Pancreas (tissue), 10 donors: Measurements from ENCODE around the gene KIZ. TPM values are rescaled to one million over a fixed set of nuclear protein-coding genes. Genes with fewer than 3 reads are reported as not detected.

ENCODE experiments used
- ATAC-seq, 4 donors: fragments of 200-7000 bp; cut with Tn5 transposase; one replicate each; pipeline versions ENCODE4 v1.8.0 to v1.9.1; 2020; ENCODE audit warnings: mild to moderate bottlenecking in 4 of 4, moderate library complexity in 4 of 4
- DNase-seq, 6 donors: peaks; one replicate each; pipeline ENCODE4 v3.0.0-alpha.2; 2020
- FAIRE-seq: peaks from 2 replicates; lab custom pipeline; 2012; peaks lifted over from hg19 to GRCh38; lab: Jason Lieb, UNC
- H3K27ac ChIP-seq, 4 donors: fragments of 200-600 bp; sonication (generic); 1 replicate in 3 of 4; 2 replicates in 1 of 4; pipeline versions ENCODE4 v1.5.0 to v1.8.0; 2020
- H3K27me3 ChIP-seq, 4 donors: fragments of 200-600 bp; one replicate each; pipeline ENCODE4 v1.8.0; 2021
- H3K36me3 ChIP-seq, 3 donors: fragments of 200-600 bp; sonication (generic) in 1 of 3; one replicate each; pipeline versions ENCODE4 v1.5.0 to v1.8.0; 2020 to 2021
- H3K4me1 ChIP-seq, 3 donors: fragments of 200-600 bp; one replicate each; pipeline ENCODE4 v1.8.0; 2021
- H3K4me3 ChIP-seq, 4 donors: fragments of 200-600 bp; sonication (generic) in 2 of 4; one replicate each; pipeline versions ENCODE4 v1.5.0 to v1.8.0; 2020 to 2021
- H3K9me3 ChIP-seq, 4 donors: fragments of 200-600 bp; one replicate each; pipeline ENCODE4 v1.8.0; 2021
- whole genome bisulfite sequencing, 2 donors: extraction: QIAGEN DNeasy Blood & Tissue Kit; methylation state at CpG; one replicate each; pipeline ENCODE4 v1.1.7; 2013; 5-methylcytosine and 5-hydroxymethylcytosine counted together
- intact Hi-C, 3 donors: fragments of 100-400 bp; cut with DNase I; formaldehyde crosslinking; loops; one replicate each; pipeline versions ENCODE4 v1.11.1 to v1.14.2; 2022
- polyA plus RNA-seq, 2 donors: library from polyadenylated mRNA; stranded (reverse); fragments of 200-250 nt; gene quantifications; one replicate each; pipeline ENCODE4 v1.2.3, GENCODE V29; 2013
- total RNA-seq, 6 donors: library from RNA; stranded (reverse); fragmentation: NEBNext Ultra II Directional in 4 of 6; extraction: Animal tissue kit (Norgen Biotek cat#: 25700) in 4 of 6; gene quantifications; one replicate each; pipeline versions ENCODE4 v1.2.1 to v1.2.4, GENCODE V29; 2021 to 2023
- TF ChIP-seq, protein P1 (sequence below), 4 donors: fragments of 200-600 bp; sonication (generic) in 3 of 4; IDR thresholded peaks; one replicate each; pipeline versions ENCODE4 v1.5.0 to v1.8.0; 2021; ENCODE audit warnings: antibody characterized with exemption in 4 of 4
- donor health status: healthy with polysubstance abuse.
- donor health status: DM: no; HTN: no; CAD: no; lungs with moderate emphysema.
- donor health status: DM: no; HTN: no; CAD: no.
- donor health status: control.
- donor health status: control.
- donor health status: Bipolar disorder and iron deficiency.
- donor health status: DM: yes; HTN: yes; CAD: no.
- donor health status: DM: no; HTN: no; CAD: no.
- donor health status: DM: no; HTN: no; CAD: no.
- donor health status: DM: yes; HTN: yes; CAD: no.

The KIZ gene, protein sequence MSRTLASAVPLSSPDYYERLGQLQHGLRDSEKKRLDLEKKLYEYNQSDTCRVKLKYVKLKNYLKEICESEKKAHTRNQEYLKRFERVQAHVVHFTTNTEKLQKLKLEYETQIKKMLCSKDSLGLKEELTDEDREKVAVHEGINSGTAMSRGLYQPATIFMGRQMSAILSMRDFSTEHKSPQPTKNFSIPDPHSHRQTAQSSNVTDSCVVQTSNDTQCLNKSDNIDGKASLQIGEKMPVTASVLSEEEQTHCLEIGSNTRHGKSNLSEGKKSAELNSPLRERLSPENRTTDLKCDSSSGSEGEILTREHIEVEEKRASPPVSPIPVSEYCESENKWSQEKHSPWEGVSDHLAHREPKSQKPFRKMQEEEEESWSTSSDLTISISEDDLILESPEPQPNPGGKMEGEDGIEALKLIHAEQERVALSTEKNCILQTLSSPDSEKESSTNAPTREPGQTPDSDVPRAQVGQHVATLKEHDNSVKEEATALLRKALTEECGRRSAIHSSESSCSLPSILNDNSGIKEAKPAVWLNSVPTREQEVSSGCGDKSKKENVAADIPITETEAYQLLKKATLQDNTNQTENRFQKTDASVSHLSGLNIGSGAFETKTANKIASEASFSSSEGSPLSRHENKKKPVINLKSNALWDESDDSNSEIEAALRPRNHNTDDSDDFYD
- total RNA-seq, result 10 to 100 TPM in 5 of 6 donors, 1 to 10 TPM in 1; 8.5 to 28.7 (median 22.8) TPM
- 10 to 100 TPM; 16.1 to 16.8 TPM for polyA plus RNA-seq

DNA sequence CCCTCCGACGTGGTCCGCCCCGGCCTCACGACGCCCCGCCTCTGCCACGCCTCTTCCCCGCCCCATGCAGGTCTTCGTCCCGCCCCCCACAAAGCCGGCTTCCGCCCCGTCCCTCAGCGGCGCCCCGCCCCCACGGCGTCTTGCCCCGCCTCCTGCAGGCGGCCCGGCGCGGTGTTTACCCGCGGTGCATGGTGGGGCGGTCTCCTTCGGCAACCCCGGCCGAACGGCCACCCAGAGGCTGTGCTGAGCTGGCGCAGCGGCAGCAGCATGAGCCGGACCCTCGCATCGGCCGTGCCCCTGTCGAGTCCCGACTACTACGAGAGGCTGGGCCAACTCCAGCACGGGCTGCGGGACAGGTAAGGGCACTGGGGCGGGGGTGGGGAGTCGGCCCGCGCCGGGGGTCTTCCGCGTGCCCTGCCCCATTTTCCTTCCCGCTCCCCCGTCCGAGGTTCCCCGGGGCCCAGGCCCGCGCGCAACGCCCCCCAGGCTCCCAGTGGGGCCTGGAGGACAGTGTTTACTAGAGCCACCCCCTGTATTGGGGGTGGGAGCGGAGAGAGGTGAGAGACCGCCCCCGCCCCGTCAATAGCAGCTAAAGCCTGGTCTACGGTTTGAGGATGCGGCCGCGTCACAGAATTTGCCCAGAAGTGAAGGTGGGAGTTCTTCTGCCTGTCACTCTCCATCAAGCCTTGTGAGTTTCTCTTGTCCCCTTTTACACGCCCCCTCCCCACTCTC, at the start of gene KIZ:
Gene KIZ, plus strand, starts transcription at position 234 of the 732 bp plus-strand sequence. Its CDS starts 34 bp downstream, at position 268.
- Histone ChIP-seq H3K4me1 (peaks cover 0 to 10% (median 7%) of the 10 kb centered on the region in 3 donors), H3K9me3 (no peaks in the 10 kb centered on the region), H3K4me3 (peak within 1 kb of the TSS; percentile 91 to 98 (median 95)), H3K27ac (peak within 1 kb of the TSS; percentile 42 to 77 (median 65)), H3K36me3 (no peaks in the 10 kb centered on the region), H3K27me3 (no peaks in the 10 kb centered on the region)
- intact Hi-C loops, result no loop called here
- FAIRE-seq (no peak), DNase-seq (peak; percentile 96 to 100 (median 98)), ATAC-seq (peak; percentile 97 to 99 (median 98))
- TF ChIP-seq, protein P1, sequence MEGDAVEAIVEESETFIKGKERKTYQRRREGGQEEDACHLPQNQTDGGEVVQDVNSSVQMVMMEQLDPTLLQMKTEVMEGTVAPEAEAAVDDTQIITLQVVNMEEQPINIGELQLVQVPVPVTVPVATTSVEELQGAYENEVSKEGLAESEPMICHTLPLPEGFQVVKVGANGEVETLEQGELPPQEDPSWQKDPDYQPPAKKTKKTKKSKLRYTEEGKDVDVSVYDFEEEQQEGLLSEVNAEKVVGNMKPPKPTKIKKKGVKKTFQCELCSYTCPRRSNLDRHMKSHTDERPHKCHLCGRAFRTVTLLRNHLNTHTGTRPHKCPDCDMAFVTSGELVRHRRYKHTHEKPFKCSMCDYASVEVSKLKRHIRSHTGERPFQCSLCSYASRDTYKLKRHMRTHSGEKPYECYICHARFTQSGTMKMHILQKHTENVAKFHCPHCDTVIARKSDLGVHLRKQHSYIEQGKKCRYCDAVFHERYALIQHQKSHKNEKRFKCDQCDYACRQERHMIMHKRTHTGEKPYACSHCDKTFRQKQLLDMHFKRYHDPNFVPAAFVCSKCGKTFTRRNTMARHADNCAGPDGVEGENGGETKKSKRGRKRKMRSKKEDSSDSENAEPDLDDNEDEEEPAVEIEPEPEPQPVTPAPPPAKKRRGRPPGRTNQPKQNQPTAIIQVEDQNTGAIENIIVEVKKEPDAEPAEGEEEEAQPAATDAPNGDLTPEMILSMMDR (IDR thresholded peaks at IDR 0.05), result peak in 3 of 4 donors; percentile 19 to 41 (median 27)
- WGBS, 2 donors, result 0 to 1% methylated on average over 40 to 66 of the region's 66 CpGs

DNA sequence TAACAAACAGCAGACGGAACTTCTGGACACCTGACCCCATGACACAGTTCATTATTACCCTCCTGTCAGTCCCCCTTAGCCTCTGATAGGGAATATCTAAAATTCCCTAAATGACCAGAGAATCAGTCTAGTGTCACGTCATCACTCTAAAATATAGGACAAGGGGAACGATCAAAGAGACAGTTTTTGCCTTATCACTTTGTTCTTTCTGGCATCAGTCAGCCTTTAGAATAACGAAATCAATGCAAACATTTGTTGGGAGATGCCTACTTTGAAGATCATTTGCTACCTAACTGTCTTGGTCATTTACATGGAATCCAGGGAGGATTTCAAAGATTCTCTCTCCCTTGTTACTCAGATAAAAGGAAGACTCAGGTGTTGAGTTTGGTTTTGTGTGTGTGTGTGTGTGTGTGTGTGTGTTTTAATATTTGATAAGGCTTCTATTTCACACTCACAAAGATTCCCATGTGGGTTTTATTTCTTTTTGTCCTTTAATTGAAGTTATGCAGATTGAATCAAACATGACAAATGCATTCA, 48.0 kb upstream of the KIZ start:
- Histone ChIP-seq H3K27me3 (no peaks in the 10 kb centered on the region), H3K9me3 (no peaks in the 10 kb centered on the region), H3K27ac (no peak overlapping the region), H3K36me3 (no peaks in the 10 kb centered on the region), H3K4me1 (no peaks in the 10 kb centered on the region), H3K4me3 (no peak overlapping the region)
- intact Hi-C loops, result no loop called here
- FAIRE-seq, result no peak
- TF ChIP-seq, protein P1 (IDR thresholded peaks at IDR 0.05), result no peak
- 43 to 53% methylated on average over 4 of the region's 4 CpGs for WGBS, 2 donors
- DNase-seq, result no peak
- ATAC-seq, result no peak

DNA sequence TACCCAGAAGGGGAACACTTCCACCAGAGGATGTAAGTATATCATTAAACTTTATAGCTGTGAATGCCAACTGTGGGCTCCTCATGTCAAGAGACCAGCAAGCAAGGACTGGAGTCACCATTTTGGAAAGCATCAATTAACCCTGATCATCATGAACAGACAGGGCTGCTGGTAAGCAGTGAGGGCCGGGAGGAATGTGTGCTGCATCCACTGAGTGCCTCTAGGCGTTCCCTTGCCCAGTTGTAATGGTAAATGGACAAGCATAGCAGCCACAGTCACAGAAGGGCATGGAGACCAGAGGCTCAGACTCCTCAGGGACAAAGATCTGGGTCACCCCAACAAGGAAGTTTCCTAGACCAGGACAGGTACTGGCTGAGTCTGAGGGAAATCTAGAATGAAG, 43.3 kb upstream of the KIZ start:
- TF ChIP-seq, protein P1 (IDR thresholded peaks at IDR 0.05), result no peak
- Histone ChIP-seq H3K27ac (no peak overlapping the region), H3K27me3 (peaks cover 0 to 6% (median 0%) of the 10 kb centered on the region in 4 donors), H3K36me3 (no peaks in the 10 kb centered on the region), H3K4me1 (no peaks in the 10 kb centered on the region), H3K4me3 (no peak overlapping the region), H3K9me3 (no peaks in the 10 kb centered on the region)
- FAIRE-seq (no peak), ATAC-seq (no peak), DNase-seq (no peak)
- 35 to 49% methylated on average over 2 of the region's 2 CpGs for WGBS, 2 donors
- intact Hi-C loops, result no loop called here

DNA sequence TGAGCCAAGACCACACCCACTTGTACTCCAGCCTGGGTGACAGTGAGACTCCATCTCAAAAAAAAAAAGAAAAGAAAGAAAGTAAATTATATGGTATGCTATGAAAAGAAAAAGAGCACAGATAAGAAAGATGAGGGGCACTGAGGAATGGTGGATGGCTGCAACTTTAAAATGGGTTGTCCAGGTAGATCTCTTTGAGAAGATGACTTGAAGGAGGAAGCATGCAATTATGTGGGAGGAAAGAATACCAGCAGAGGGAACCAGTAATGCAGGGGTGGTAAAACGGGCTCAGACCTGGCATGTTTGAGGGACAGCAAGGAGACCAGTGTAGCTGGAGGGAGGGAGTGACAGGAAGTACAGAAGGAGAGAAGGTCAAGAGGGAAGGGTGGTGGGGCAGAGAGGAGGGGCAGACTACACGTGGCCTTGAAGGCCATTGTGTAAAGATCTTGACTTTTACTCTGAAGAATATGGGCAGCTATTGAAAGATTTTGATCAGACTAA, 42.0 kb upstream of the KIZ start:
- DNase-seq, result no peak
- Histone ChIP-seq H3K27me3 (peaks cover 0 to 6% (median 0%) of the 10 kb centered on the region in 4 donors), H3K4me3 (no peak overlapping the region), H3K27ac (no peak overlapping the region), H3K36me3 (no peaks in the 10 kb centered on the region), H3K4me1 (no peaks in the 10 kb centered on the region), H3K9me3 (no peaks in the 10 kb centered on the region)
- FAIRE-seq, result no peak
- no peak for ATAC-seq
- WGBS, 2 donors, result 9 to 12% methylated on average over 2 of the region's 2 CpGs
- TF ChIP-seq, protein P1 (IDR thresholded peaks at IDR 0.05), result no peak
- intact Hi-C loops, result no loop called here
